Activated T-cell treated with anti-CD3 and anti-CD28 coated beads, Interleukin-2, amount 50 U/mL, for 4 hours (primary cell): ENCODE results near the gene KLHDC1. TPM values are rescaled to one million over a fixed set of nuclear protein-coding genes. Genes with fewer than 3 reads are reported as not detected.
A peak's percentile ranks its signal among the peaks of the same experiment; 100 is the strongest.
"Not testable (repeated sequence)": the region's sequence is repeated elsewhere in the genome, so short reads cannot be mapped to it uniquely, and the experiment has no call there.

Experiments used
- ATAC-seq, 2 donors: fragments of 200-7000 bp; cut with Tn5 transposase; one replicate each; pipeline ENCODE4 v1.10.0; 2021
- DNase-seq: peaks from one replicate; pipeline ENCODE4 v3.0.0-alpha.2; 2020
- H3K27me3 Mint-ChIP-seq: one replicate; pipeline ENCODE4 v1.8.0; 2021; ENCODE audit warnings: low read depth, mixed read lengths
- H3K36me3 Mint-ChIP-seq: one replicate; pipeline ENCODE4 v1.8.0; 2022; ENCODE audit warnings: mixed read lengths; ENCODE audit not compliant: insufficient read depth
- H3K4me1 Mint-ChIP-seq: one replicate; pipeline ENCODE4 v1.8.0; 2021; ENCODE audit warnings: low read depth, mixed read lengths
- H3K4me3 Mint-ChIP-seq: one replicate; pipeline ENCODE4 v1.8.0; 2021; ENCODE audit warnings: mild to moderate bottlenecking, moderate library complexity, mixed read lengths
- H3K9me3 Mint-ChIP-seq: one replicate; pipeline ENCODE4 v1.8.0; 2021; ENCODE audit warnings: mixed read lengths
- total RNA-seq, 3 donors: library from RNA; stranded (reverse); gene quantifications; one replicate each; pipeline ENCODE4 v1.2.1, GENCODE V29; 2021

Gene KLHDC1
- total RNA-seq, 3 donors from 2014 or later = 0.57 to 1.8 (median 1.2) TPM

DNA sequence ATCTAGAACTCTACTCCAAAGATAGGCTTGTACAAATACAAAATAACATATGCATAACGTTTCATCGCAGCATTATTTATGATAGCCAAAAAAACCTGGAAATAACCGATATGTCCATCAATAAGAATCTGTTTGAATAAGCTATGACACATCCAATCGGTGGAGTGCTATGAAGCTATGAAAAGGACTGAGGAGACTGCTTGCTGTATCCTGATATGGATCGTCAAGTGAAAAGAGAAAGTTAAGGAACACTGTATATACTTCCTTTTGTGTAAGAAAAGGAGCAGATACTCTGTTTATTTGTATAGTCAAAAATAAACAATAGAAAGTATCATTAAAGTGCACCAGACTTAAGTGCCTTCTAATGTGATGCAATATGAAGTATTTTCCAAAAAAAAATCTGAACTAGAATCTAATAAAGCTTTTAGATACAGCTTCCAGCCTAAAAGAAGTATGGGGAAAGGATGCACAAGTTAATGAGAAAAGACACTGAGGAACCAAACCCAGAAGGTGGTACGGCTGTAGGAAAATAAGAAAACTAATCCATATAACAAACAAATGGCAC is 645 bp upstream of the KLHDC1 start:
- H3K4me3 Mint-ChIP-seq = peak overlapping the region; percentile 86
- no peak for DNase-seq
- peaks cover 32% of the 10 kb centered on the region for H3K4me1 Mint-ChIP-seq
- no peaks in the 10 kb centered on the region for H3K36me3 Mint-ChIP-seq
- no peaks in the 10 kb centered on the region for H3K27me3 Mint-ChIP-seq
- ATAC-seq = no peak
- no peaks in the 10 kb centered on the region for H3K9me3 Mint-ChIP-seq

DNA sequence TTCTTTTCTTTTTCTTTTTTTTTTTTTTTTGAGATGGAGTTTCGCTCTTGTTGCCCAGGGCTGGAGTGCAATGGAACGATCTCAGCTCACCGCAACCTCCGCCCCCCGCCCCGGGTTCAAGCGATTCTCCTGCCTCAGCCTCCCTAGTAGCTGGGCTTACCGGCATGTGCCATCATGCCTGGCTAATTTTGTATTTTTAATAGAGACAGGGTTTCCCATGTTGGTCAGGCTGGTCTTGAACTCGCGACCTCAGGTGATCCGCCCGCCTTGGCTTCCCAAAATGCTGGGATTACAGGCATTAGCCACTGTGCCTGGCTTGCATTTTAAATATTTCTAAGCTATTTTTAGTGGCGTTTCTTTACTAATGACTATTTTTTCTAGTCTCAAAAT is 810 bp downstream of the KLHDC1 start:
- H3K4me1 Mint-ChIP-seq = peaks cover 28% of the 10 kb centered on the region
- H3K27me3 Mint-ChIP-seq, H3K9me3 Mint-ChIP-seq, DNase-seq, H3K36me3 Mint-ChIP-seq, ATAC-seq: not testable (repeated sequence)
- peak overlapping the region; percentile 86 for H3K4me3 Mint-ChIP-seq

DNA sequence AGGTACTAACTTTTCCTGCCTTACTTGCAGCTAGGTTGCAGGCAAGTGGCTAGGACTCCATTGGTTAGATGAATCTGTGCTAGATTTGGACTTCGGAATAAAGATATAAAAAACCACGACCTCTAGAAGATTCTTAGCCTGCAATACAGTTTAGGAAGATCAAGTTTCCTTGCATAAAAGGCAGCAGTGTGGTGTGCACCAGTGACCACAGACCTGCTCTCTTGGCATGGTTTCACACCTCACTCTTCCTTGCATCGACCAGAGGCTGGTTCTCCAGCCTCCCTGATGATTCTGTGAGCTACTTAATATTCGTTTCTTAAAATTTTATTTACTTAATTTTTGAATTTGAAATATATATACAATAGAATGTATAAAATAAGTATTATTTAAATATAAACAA is 9.8 kb downstream of the KLHDC1 start:
- Mint-ChIP-seq H3K4me1 (peaks cover 2% of the 10 kb centered on the region), H3K27me3 (no peaks in the 10 kb centered on the region), H3K9me3 (no peaks in the 10 kb centered on the region), H3K4me3 (no peak overlapping the region), H3K36me3 (peaks cover 3% of the 10 kb centered on the region)
- no peak for ATAC-seq
- DNase-seq = no peak

DNA sequence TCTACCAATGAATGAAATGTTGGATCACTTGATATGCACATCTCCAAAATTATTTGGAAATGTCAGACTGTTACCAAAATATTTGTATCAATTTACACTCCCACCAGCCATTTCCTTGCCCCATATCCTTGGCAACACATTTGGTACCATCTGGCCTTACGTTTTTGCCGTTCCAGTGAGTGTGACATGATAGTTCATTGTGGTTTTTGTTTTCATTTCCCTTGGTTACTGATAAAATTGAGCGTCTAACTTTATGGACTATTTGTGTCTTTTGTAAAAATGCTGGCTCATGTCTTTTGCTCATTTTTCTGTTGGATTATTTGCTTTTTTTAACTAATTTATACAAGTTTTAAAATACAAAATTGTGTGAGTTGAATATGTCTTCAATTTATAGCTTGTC is 11.0 kb downstream of the KLHDC1 start:
- ATAC-seq = no peak
- no peak overlapping the region for H3K4me3 Mint-ChIP-seq
- no peaks in the 10 kb centered on the region for H3K27me3 Mint-ChIP-seq
- peaks cover 2% of the 10 kb centered on the region for H3K4me1 Mint-ChIP-seq
- DNase-seq = no peak
- no peaks in the 10 kb centered on the region for H3K9me3 Mint-ChIP-seq
- peaks cover 3% of the 10 kb centered on the region for H3K36me3 Mint-ChIP-seq

DNA sequence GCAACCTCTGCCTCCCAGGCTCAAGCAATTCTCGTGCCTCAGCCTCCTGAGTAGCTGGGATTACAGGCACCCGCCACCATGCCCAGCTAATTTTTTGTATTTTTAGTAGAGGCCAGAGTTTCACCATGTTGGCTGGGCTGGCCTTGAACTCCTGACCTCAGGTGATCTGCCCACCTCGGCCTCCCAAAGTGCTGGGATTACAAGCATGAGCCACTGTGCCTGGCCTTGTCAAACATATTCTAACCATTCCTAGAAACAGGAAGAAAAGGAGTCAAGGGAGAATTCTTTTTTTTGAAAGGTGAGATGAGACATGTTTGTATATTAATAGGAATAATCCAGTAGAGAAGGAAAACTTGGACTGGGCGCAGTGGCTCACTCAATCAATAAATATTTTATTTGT is 11.6 kb downstream of the KLHDC1 start:
- not testable (repeated sequence) for ATAC-seq, DNase-seq, H3K36me3 Mint-ChIP-seq, H3K4me1 Mint-ChIP-seq, H3K27me3 Mint-ChIP-seq, H3K9me3 Mint-ChIP-seq, H3K4me3 Mint-ChIP-seq

DNA sequence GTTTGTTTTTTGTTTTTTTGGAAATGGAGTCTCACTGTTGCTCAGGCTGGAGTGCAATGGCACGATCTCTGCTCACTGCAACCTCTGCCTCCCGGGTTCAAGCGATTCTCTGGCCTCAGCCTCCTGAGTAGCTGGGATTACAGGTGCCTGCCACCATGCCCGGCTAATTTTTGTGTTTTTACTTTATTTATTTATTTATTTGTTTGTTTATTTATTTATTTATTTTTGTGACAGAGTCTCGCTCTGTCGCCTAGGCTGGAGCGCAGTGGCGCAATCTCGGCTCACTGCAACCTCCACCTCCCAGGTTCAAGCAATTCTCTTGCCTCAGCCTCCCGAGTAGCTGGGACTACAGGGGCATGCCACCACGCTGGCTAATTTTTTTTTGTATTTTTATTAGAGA is 18.1 kb downstream of the KLHDC1 start:
- H3K4me3 Mint-ChIP-seq, ATAC-seq, DNase-seq, H3K4me1 Mint-ChIP-seq, H3K9me3 Mint-ChIP-seq, H3K27me3 Mint-ChIP-seq, H3K36me3 Mint-ChIP-seq: not testable (repeated sequence)

DNA sequence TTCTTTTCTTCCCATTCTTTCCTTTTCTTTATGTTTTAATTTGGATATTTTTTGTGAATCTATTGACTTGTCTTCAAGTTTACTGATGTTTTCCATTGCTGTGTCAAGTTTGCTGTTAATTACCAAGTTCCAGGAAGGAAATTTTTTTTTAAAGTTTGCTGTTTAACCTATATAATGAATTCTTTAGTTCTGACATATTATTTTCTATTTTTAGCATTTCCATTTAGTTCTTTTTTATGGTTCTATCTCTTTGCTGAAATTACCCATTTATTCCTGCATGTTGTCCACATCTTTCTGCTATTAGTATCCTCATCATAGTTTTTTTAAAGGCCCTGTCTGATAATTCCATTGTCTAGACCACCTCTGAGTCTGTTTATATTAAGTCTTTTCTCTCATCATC is 27.8 kb downstream of the KLHDC1 start:
- Mint-ChIP-seq H3K36me3 (peaks cover 27% of the 10 kb centered on the region), H3K4me3 (no peak overlapping the region), H3K9me3 (peaks cover 8% of the 10 kb centered on the region), H3K4me1 (no peaks in the 10 kb centered on the region), H3K27me3 (no peaks in the 10 kb centered on the region)
- DNase-seq (no peak), ATAC-seq (no peak)

DNA sequence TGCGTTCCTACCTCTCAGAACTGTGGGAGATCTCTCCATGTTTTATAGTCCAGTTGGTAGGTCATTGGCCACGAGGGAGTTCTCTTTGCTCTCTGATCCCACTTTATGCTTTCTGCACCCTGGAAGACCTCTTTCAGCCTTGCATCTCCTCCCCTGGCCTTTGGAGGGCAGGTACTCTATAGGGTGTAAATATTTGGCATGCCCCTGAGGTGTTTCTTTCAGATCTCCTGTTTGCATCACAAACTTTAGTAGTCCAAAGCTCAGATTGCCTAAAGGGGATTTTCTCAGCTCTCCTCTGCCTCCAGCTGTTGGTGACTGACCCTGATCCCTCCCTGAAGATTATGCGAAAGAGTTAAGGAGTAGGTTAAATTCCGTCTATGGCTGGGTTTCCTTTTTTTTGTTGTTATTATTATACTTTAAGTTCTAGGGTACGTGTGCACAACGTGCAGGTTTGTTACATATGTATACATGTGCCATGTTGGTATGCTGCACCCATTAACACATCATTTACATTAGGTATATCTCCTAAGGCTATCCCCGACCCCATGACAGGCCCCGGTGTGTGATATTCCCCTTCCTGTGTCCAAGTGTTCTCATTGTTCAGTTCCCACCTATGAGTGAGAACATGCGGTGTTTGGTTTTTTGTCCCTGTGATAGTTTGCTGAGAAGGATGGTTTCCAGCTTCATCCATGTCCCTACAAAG is 29.0 kb downstream of the KLHDC1 start:
- H3K4me1 Mint-ChIP-seq, H3K27me3 Mint-ChIP-seq, DNase-seq, ATAC-seq, H3K4me3 Mint-ChIP-seq, H3K9me3 Mint-ChIP-seq: not testable (repeated sequence)
- H3K36me3 Mint-ChIP-seq = peaks cover 24% of the 10 kb centered on the region

DNA sequence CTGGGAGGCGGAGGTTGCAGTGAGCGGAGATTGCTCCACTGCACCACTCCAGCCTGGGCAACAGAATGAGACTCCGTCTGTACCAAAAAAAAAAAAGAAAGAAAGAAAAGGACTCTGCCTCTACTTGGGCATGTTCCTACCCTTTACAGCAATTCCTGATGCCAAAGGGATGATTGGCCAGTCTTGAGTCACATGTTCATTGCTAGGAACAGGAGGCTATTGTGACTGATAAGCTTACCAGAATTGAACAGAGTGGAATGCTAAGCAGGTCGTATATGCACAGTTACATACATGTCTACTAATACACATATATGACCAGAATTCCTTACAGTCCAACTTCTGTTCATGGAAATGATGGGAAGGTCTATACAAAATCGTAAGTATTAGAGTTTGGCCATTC is 34.3 kb downstream of the KLHDC1 start:
- DNase-seq (no peak), ATAC-seq (no peak)
- Mint-ChIP-seq H3K4me1 (no peaks in the 10 kb centered on the region), H3K4me3 (no peak overlapping the region), H3K27me3 (no peaks in the 10 kb centered on the region), H3K36me3 (peaks cover 14% of the 10 kb centered on the region), H3K9me3 (no peaks in the 10 kb centered on the region)

DNA sequence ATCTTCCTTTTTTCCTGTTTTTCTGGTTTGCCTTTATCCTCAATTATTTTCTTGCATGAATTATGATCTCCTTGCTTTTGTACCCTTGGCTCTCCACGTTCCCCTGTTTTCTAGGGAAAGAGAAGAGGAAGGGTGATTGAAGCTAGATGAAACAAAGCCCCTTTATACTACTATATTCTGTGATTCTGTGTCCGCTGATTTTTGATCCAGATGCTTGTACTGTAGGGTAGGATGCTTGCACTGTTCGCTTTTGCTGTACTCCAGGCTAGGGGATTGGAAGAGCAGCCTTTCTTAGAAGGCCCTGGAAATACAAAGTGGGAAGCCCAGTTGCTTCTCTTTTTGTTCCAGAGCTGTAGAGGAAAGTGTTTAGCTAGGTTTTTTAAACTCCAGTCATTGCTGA is 40.0 kb downstream of the KLHDC1 start:
- Mint-ChIP-seq H3K27me3 (no peaks in the 10 kb centered on the region), H3K4me1 (no peaks in the 10 kb centered on the region), H3K4me3 (no peak overlapping the region), H3K9me3 (no peaks in the 10 kb centered on the region), H3K36me3 (peaks cover 24% of the 10 kb centered on the region)
- no peak for DNase-seq
- no peak for ATAC-seq

DNA sequence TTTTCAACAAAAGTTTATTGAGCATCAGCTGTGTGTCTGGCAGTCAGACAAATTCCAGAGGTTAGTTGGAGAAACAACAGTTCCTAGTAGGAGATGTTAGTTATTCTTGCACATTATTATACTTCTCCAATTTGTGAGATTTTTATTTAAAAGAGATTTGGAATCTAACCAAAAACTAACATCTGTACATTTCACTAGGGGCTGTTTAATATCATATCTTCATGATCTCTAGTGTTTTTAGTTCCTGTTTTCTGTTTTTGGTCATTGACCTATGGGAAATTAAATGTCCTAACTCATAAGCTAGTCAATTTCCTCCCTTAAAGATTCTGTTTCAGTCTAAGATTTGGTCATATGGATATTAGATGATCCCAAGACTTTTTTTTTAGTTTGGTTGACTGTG is 40.9 kb downstream of the KLHDC1 start:
- H3K27me3 Mint-ChIP-seq = no peaks in the 10 kb centered on the region
- no peak overlapping the region for H3K4me3 Mint-ChIP-seq
- H3K9me3 Mint-ChIP-seq = no peaks in the 10 kb centered on the region
- H3K36me3 Mint-ChIP-seq = peaks cover 20% of the 10 kb centered on the region
- no peaks in the 10 kb centered on the region for H3K4me1 Mint-ChIP-seq
- DNase-seq (no peak), ATAC-seq (no peak)

DNA sequence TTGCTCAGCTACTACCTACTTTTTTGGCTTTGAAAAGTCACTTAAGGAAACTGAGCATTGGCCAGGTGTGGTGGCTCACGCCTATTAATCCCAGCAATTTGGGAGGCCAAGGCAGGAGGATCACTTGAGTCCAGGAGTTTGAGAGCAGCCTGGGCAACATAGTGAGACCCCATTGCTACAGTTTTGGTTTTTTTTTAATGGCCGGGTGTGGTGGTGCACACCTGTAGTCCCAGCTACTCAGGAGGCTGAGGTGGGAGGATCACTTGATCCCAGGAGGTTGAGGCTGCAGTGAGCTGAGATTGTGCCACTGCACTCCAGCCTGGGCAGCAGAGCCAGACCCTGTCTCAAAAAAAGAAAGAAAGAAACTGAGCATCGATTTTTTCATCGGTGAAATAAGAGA is 42.7 kb downstream of the KLHDC1 start:
- not testable (repeated sequence) for H3K27me3 Mint-ChIP-seq, H3K4me1 Mint-ChIP-seq, DNase-seq, H3K9me3 Mint-ChIP-seq, ATAC-seq, H3K4me3 Mint-ChIP-seq
- peaks cover 24% of the 10 kb centered on the region for H3K36me3 Mint-ChIP-seq

DNA sequence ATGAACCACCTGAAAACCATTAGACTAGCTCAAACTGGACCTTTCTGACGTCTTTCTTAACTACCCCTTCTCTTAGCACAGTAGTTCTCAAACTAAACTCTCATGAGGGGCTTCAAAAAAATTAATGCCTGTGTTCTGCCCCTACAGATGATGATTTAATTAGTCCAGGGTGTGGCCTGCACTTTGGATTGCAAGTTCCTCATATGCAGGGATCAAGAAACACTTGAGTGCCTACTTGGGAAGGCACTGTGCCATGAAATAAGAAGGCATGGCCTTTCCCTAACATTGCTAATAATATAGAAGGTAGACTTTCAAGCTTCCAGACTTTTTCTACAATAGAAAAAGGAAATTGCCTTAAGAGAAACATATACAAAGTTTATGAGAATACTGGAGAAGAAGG is 52.3 kb downstream of the KLHDC1 start:
- no peak for ATAC-seq
- DNase-seq = no peak
- Mint-ChIP-seq H3K4me1 (no peaks in the 10 kb centered on the region), H3K4me3 (no peak overlapping the region), H3K36me3 (peaks cover 17% of the 10 kb centered on the region), H3K27me3 (no peaks in the 10 kb centered on the region), H3K9me3 (no peaks in the 10 kb centered on the region)

DNA sequence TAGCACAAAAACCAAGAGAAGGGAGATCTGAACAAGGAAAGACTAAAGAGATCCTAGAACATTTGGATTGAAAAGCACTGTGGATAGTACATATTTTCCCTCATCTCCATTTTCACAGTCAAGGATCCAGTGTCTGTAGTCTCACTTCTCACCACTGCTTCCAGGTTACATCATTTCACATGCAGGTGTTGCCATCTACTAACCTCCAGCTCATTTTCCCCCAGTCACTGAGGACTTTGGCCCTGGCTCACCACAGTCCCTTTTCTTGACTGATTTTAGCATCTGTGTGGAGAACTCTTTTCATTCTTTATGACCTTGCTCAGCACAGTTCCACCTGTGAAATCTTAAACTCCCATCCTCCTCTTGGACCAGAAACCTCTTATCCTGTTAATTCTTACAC is 53.6 kb downstream of the KLHDC1 start:
- not testable (repeated sequence) for H3K27me3 Mint-ChIP-seq, H3K4me1 Mint-ChIP-seq, H3K4me3 Mint-ChIP-seq, ATAC-seq, H3K9me3 Mint-ChIP-seq, DNase-seq
- peaks cover 17% of the 10 kb centered on the region for H3K36me3 Mint-ChIP-seq

DNA sequence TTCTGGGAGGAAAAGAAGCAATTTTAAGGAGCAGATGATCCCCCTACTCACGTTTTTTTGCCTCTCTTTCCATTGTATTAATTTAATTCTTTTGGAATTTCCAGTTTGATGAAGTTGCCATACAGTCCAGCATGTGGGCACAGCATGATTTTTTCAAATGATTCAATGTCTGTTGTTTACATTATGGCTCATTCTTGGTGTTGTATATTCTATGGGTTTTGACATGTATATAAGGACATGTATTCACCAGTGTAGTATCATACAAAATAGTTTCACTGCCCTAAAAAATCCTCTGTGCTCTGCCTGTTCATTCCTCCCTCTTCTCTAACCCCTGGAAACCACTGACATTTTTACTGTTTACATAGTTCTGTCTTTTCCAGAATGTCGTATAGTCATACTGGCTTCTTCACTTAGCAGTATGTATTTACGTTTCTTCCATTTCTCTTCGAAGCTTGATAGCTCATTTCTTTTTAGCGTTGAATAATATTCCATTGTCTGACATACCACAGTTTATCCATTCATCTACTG is 61.7 kb downstream of the KLHDC1 start:
- Mint-ChIP-seq H3K36me3 (peaks cover 7% of the 10 kb centered on the region), H3K4me3 (no peak overlapping the region), H3K9me3 (peaks cover 4% of the 10 kb centered on the region), H3K27me3 (no peaks in the 10 kb centered on the region), H3K4me1 (no peaks in the 10 kb centered on the region)
- DNase-seq (no peak), ATAC-seq (no peak)
